HG03045 (cell line): ENCODE data around the gene NKAIN2.

ENCODE experiments used
- ATAC-seq: cut with Tn5 transposase; IDR thresholded peaks from one replicate; pipeline ENCODE4 v1.9.1; 2021; ENCODE audit warnings: mild to moderate bottlenecking, moderate library complexity; ENCODE audit not compliant: unreplicated experiment

NKAIN2 gene

DNA sequence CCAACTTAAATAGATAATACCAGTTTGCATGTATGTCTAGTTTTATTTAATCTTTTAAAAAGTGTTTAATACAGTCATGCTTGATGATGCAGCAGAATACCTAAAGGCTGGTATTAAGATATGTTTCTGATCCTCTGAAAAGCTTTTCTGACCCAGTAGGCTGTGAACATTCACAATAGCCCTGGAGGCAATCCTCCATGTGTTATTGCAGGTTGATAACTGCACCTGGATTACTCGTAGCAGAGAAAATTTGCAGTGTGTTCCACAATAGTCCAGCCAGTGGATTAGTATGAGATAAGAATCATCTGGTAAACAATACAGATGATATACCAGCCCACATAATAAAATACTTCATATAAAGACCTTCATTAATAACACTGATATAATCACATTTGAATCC is 979.7 kb downstream of the NKAIN2 start:
- no peak for ATAC-seq

DNA sequence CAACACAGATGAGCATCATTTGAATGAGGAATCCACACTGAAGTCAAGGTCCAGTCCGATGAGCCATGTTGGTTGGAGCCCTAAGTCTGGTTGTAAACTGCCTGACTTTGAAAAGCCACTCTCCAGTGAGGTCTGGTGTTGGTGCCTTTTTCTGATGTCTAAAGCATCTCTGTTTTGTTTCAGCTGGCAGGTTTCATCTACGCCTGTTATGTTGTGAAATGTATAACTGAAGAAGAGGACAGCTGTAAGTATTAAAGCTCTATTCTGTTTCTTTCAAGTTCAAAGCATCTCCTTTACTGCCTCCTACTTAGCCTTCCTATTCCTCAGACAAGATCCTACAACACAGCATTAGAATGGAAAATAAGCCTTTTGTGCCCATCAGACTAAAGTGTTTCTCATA is 987.5 kb downstream of the NKAIN2 start:
- ATAC-seq, result no peak

- no peak for ATAC-seq
Measured at GRCh38 chr6:124792386-124792785, 988.7 kb downstream of the NKAIN2 start.

GRCh38 chr6:124793398-124793797 is 989.7 kb downstream of the NKAIN2 start:
- ATAC-seq, result no peak

DNA sequence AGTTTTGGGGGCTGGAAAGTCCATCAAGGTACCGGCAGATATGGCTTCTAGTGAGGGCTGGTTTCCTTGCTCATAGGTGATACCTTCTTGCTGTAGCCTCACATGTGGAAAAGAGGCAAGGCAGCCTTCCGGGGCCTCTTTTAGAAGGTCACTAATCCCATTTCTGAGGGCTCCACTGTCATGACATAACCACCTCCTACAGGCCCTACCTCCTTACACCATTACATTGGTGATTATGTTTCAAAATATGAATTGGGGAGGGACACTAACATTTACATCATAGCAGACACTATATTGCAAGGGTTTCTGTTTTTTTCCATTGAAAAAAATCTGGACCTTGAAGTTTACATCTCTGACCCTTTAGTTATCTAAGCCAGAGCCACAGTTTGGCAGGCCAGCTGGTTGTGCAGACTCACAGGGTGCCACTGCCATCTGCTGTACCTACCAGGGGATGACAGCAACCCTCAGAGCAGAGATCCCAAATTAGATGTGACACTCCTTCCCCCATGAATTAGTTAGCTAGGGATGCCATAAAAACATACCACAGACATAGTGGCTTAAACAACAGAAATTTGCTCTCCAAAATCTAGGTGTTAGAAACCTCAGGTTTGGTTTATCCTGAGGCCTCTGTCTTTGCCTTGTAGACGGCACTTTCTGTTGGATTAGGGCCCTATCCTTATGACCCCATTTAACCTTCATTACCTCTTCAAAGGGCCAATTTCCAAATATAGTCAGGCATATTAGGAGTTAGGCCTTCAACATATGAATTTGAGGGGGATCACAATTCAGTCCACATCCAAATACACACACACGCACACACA is 992.2 kb downstream of the NKAIN2 start:
- ATAC-seq, result no peak

- no peak for ATAC-seq
Measured at GRCh38 chr6:124796464-124796970, 992.9 kb downstream of the NKAIN2 start.

DNA sequence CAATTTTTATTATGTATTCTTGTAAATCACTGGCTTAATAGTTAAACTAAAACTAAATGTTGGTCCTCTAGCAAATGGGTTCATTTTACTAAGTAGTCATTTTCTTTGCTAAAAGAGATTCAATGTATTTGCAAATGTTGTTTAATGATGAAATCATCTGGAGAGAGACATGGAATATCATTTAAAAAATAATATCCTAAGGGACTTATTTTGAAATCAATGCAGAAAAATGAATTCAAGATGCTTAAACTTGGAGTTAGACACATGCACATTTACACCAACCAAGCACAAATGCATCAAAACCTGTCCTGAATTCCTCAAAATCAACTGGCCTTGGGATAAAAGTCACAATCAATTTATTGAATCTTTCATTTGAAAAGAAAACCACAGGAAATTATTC is 993.6 kb downstream of the NKAIN2 start:
- ATAC-seq, result no peak

GRCh38 chr6:124798942-124799496 is 995.4 kb downstream of the NKAIN2 start:
- ATAC-seq, result no peak

DNA sequence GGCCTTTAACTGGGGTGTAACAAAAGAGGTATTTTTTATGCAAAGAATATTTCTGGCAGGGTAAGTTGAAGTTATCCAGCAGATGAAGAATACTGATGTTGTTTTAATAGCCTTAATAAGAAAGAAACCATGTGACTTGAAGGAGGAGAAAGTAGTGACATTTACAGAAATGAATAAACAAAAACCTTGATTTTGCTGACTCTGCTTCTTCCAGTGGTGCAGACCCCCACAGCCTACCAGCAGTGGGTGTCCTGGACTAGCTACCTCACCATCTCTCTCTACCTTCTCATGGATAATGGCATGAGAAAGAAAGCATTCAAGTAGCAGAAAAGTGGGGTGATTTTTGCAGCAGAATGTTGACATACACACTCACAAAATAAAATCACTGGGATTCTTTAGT is 996.0 kb downstream of the NKAIN2 start:
- no peak for ATAC-seq

- no peak for ATAC-seq
Measured at GRCh38 chr6:124800222-124800621, 996.6 kb downstream of the NKAIN2 start.

DNA sequence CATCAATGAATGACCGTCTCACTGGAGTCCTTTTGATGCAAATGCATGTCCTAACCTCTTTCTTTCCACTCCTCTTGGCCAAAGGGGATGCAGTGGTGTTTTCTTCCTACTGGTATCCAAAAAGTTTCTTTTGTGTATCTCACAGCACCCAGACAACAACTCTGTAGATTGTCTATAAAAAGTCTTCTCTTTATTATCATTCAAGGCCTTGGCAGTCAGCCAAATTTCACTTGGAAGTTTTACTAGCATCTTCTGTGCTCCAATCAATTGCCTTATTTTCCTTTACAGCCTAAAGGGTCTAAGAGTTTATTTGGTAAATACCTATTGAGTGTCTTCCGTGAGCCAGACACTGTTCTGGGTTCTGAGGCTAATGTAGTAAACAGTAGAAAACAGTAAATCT is 1008.4 kb downstream of the NKAIN2 start:
- ATAC-seq, result no peak

GRCh38 chr6:124819346-124819745 is 1015.7 kb downstream of the NKAIN2 start:
- ATAC-seq, result no peak

DNA sequence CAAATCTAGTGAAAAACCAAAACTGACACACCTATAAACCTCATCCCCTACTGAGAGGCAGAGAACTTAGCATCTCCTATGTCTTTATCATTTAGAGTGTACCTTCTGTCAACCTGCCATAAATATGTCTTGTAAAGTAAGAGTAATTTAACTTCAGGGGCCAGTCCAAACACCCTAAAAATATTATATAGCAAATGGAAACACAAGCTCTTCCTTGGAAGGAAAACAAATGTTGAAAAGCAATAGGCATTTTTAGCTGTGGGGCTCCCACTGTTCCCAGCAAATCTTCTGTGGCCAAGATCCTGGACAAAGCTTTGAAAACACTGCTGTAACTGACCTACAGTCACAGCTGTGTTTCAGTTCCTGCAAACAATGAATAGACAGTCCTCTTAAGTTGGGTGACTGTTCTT is 1018.5 kb downstream of the NKAIN2 start:
- no peak for ATAC-seq

- no peak for ATAC-seq
Measured at GRCh38 chr6:124822721-124823120, 1019.1 kb downstream of the NKAIN2 start.

DNA sequence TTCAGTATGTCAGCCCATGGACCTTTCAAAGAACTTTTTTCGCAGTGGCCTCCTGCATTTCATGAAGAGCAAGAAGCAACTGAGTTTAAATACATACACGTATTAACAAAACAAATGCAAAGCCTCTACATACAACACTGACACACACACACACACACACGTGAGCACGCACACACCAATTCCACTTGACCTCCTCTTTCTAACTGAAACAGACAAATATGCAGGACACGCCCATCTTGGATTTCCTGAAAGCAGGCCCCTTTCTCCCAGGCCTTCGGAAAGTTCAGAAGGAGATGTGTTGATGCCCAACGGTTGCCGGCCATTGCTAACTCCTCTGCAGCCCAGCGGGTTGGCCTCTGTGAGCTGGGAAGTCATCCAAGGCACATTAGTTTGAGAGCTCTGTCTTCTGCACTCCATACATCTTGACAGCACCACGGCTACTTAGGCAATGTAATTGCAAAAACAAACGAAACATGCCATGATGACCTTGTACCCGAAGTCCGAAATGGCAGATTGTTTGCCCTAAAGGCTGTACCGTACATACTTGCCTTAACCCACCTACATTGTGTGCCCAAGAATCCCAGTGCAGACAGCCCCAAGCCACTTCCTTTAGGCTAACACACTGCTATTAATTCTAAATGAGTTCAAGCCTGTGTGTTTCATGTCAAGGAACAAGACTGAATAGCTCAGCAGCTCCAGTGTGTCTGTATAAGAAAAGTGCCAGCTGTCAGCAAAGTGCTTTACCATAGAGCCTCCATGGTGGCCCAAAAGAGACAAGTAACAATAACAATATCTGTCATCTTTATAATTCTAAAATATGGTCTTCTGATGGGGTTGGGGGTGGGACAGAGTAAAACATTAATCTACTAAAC is 1019.8 kb downstream of the NKAIN2 start:
- ATAC-seq, result no peak

DNA sequence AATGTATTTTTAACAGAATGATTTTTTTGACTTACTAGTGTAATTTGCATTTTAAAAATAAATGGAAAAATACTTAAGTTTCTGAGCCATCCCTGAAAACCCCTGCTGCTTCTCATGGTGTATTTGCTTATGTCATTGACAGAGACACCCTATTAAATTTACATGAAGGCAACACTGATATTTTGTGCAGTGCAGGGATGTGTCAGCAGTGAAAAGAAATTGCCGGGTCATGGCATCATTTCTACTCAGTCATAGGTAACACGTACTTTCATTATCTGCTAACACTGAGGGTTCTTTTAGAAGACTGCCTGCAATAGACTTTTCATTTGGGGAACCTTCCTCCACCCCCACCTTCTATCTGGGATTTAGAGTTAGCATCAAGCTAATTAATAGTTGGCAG is 1021.9 kb downstream of the NKAIN2 start:
- ATAC-seq, result no peak

DNA sequence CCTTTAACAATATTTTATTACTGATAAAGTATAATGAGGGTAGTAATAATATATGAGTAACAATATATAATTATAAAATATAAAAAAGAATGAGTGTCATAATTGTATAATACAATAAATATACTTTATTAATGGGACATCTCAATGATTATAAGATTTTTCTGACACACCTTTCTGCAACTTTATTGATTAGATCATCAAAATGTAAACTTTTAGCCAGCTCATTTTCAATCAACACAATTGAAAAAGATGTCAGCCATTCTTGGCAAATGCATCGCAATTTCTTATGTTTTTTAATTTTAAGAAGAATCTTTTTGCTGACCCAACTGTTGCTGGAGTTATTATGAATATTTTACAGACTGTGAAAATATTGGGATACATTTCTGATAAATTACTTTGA is 1026.2 kb downstream of the NKAIN2 start:
- ATAC-seq, result no peak

- no peak for ATAC-seq
Measured at GRCh38 chr6:124830506-124830905, 1026.8 kb downstream of the NKAIN2 start.

- no peak for ATAC-seq
Measured at GRCh38 chr6:124854338-124854922, 1050.8 kb downstream of the NKAIN2 start.

GRCh38 chr6:124857746-124858145 is 1054.1 kb downstream of the NKAIN2 start:
- no peak for ATAC-seq

DNA sequence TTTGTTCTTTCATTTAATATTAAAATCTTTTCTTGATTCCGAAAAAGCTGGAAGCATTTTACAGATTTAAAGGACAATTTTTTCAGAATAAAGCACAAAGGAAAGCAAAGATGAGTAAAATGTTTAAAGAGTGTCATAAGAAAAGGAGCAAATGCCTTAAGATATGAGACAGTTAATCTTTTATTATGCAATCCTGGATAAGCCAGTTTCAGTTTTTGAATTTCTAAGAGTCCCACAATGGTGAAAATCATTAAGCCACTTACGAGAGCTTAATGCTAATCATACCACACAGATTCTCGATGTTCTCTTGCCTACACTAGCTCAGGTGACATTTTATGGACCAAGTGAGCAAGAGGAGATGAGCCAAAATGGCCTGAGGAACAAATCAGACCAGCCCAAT is 1054.9 kb downstream of the NKAIN2 start:
- ATAC-seq, result no peak
